WI38 (cell line): ENCODE measurements around the gene OCA2.

ENCODE experiments used
- H3K4me3 ChIP-seq: 2 replicates; pipeline ENCODE4 v1.5.1; 2011; ENCODE audit warnings: low read depth, mild to moderate bottlenecking, control low read depth, low read length
- CTCF ChIP-seq: IDR thresholded peaks from 2 replicates; pipeline ENCODE4 v1.5.1; 2012; ENCODE audit warnings: low read depth, mild to moderate bottlenecking, control low read depth, low read length

Gene OCA2

GRCh38 chr15:27804569-27805260, 294.4 kb downstream of the OCA2 start:
- TF ChIP-seq CTCF, result no peak
- H3K4me3 ChIP-seq, result no peak overlapping the region

- no peak for TF ChIP-seq CTCF
- no peak overlapping the region for H3K4me3 ChIP-seq
These were observed 300.3 kb downstream of the OCA2 start for GRCh38 chr15:27798807-27799206.

- no peak for TF ChIP-seq CTCF
- no peak overlapping the region for H3K4me3 ChIP-seq
These were observed 301.4 kb downstream of the OCA2 start for GRCh38 chr15:27797765-27798164.

GRCh38 chr15:27796405-27797320, 302.5 kb downstream of the OCA2 start:
- no peak for TF ChIP-seq CTCF
- H3K4me3 ChIP-seq, result no peak overlapping the region

- H3K4me3 ChIP-seq, result no peak overlapping the region
- no peak for TF ChIP-seq CTCF
These were observed 306.3 kb downstream of the OCA2 start for GRCh38 chr15:27792756-27793264.

GRCh38 chr15:27790270-27790669, 308.8 kb downstream of the OCA2 start:
- no peak for TF ChIP-seq CTCF
- H3K4me3 ChIP-seq, result no peak overlapping the region

- no peak for TF ChIP-seq CTCF
- no peak overlapping the region for H3K4me3 ChIP-seq
These were observed 311.2 kb downstream of the OCA2 start for GRCh38 chr15:27787931-27788330.
